GM23338 (cell line): ENCODE data around the gene PRKAR1B. TPM values are rescaled to one million over a fixed set of nuclear protein-coding genes. Genes with fewer than 3 reads are reported as not detected.
"Not testable (repeated sequence)": the region's sequence is repeated elsewhere in the genome, so short reads cannot be mapped to it uniquely, and the experiment has no call there.

Source experiments
- ATAC-seq: fragments of 200-7000 bp; cut with Tn5 transposase; 3 replicates; pipeline ENCODE4 v1.9.1; 2020
- DNase-seq: peaks from one replicate; pipeline ENCODE4 v3.0.0-alpha.2; 2015; ENCODE audit warnings: low spot score
- H2AFZ ChIP-seq: fragments of 200-600 bp; sonication (generic); 2 replicates; pipeline ENCODE4 v1.8.0; 2016; ENCODE audit warnings: antibody characterized with exemption, mild to moderate bottlenecking, moderate library complexity
- H3F3A ChIP-seq: fragments of 200-600 bp; sonication (generic); replicated peaks from 2 replicates; pipeline ENCODE4 v1.8.0; 2017; ENCODE audit warnings: antibody characterized with exemption, mixed run types, low read depth
- H3K27ac ChIP-seq: fragments of 200-600 bp; sonication (generic); 2 replicates; pipeline ENCODE4 v1.6.1; 2016; ENCODE audit warnings: low read depth
- H3K27me3 ChIP-seq: fragments of 200-600 bp; sonication (generic); 2 replicates; pipeline ENCODE4 v1.8.0; 2016; ENCODE audit warnings: mild to moderate bottlenecking, mixed run types, moderate library complexity; ENCODE audit not compliant: insufficient read depth
- H3K36me3 ChIP-seq: fragments of 200-600 bp; sonication (generic); 2 replicates; pipeline ENCODE4 v1.8.0; 2016; ENCODE audit warnings: mild to moderate bottlenecking; ENCODE audit not compliant: insufficient read depth
- H3K4me1 ChIP-seq: fragments of 200-600 bp; sonication (generic); 2 replicates; pipeline ENCODE4 v1.8.0; 2016; ENCODE audit warnings: mild to moderate bottlenecking, moderate library complexity; ENCODE audit not compliant: insufficient read depth
- H3K4me2 ChIP-seq: fragments of 200-600 bp; sonication (generic); 2 replicates; pipeline ENCODE4 v1.7.1; 2017; ENCODE audit warnings: mixed run types
- H3K4me3 ChIP-seq: fragments of 200-600 bp; sonication (generic); 2 replicates; pipeline ENCODE4 v1.6.1; 2016; ENCODE audit warnings: mixed run types
- H3K79me2 ChIP-seq: fragments of 200-600 bp; sonication (generic); replicated peaks from 2 replicates; pipeline ENCODE4 v1.8.0; 2017; ENCODE audit warnings: mild to moderate bottlenecking; ENCODE audit not compliant: insufficient read depth
- H3K9me2 ChIP-seq: fragments of 200-600 bp; sonication (generic); 2 replicates; pipeline ENCODE4 v1.8.0; 2017; ENCODE audit not compliant: insufficient read depth
- H4K20me1 ChIP-seq: fragments of 200-600 bp; sonication (generic); replicated peaks from 2 replicates; pipeline ENCODE4 v1.8.0; 2017; ENCODE audit warnings: mild to moderate bottlenecking; ENCODE audit not compliant: insufficient read depth
- H3K27ac Mint-ChIP-seq: 2 replicates; pipeline ENCODE4 v1.8.0; 2020; ENCODE audit warnings: inconsistent platforms, mild to moderate bottlenecking, moderate library complexity, mixed read lengths
- H3K27me3 Mint-ChIP-seq: 3 replicates; pipeline ENCODE4 v1.8.0; 2022; ENCODE audit warnings: low read depth, mild to moderate bottlenecking, moderate library complexity, mixed read lengths, inconsistent platforms; ENCODE audit not compliant: insufficient read depth, poor library complexity
- H3K36me3 Mint-ChIP-seq: 3 replicates; pipeline ENCODE4 v1.8.0; 2021; ENCODE audit warnings: low read depth, mild to moderate bottlenecking, inconsistent platforms, moderate library complexity, mixed read lengths
- H3K4me1 Mint-ChIP-seq: 3 replicates; pipeline ENCODE4 v1.8.0; 2020; ENCODE audit warnings: mild to moderate bottlenecking, inconsistent platforms, mixed read lengths
- H3K4me3 Mint-ChIP-seq: 3 replicates; pipeline ENCODE4 v1.8.0; 2021; ENCODE audit warnings: moderate library complexity, mild to moderate bottlenecking, inconsistent platforms, mixed read lengths
- H3K9me3 Mint-ChIP-seq: 3 replicates; pipeline ENCODE4 v1.8.0; 2020; ENCODE audit warnings: moderate library complexity, mild to moderate bottlenecking, inconsistent platforms, mixed read lengths
- CREB1 ChIP-seq: fragments of 250-450 bp; sonication (Bioruptor Pico); IDR thresholded peaks from 2 replicates; pipeline ENCODE4 v1.5.0; 2020; ENCODE audit warnings: low read depth, mild to moderate bottlenecking, moderate library complexity
- CTCF ChIP-seq, 2 experiments: fragments of 200-600 bp in 1 of 2; sonication (generic) in 1 of 2; conservative IDR thresholded peaks; 2 replicates each; pipeline versions ENCODE4 v1.5.1 to v1.6.1; 2016 to 2017; ENCODE audit warnings: antibody characterized with exemption in 2 of 2, low read depth in 2 of 2, mild to moderate bottlenecking in 2 of 2, moderate library complexity in 1 of 2
- EZH2 ChIP-seq: fragments of 200-600 bp; sonication (generic); IDR thresholded peaks from one replicate; pipeline ENCODE4 v1.8.0; 2017; ENCODE audit warnings: antibody characterized with exemption, mild to moderate bottlenecking, low read depth; ENCODE audit not compliant: unreplicated experiment
- JUNB ChIP-seq: IDR thresholded peaks from one replicate; pipeline ENCODE4 v1.6.1; 2016; ENCODE audit warnings: antibody characterized with exemption; ENCODE audit not compliant: unreplicated experiment
- POLR2AphosphoS5 ChIP-seq: IDR thresholded peaks from 2 replicates; pipeline ENCODE4 v1.6.1; 2016; ENCODE audit warnings: antibody characterized with exemption, low read depth
- REST ChIP-seq: IDR thresholded peaks from one replicate; pipeline ENCODE4 v1.6.1; 2018; ENCODE audit warnings: antibody characterized with exemption; ENCODE audit not compliant: unreplicated experiment
- ZNF114 ChIP-seq: fragments of 250-450 bp; sonication (Bioruptor Pico); IDR thresholded peaks from 2 replicates; pipeline ENCODE4 v1.5.0; 2020; ENCODE audit warnings: mild to moderate bottlenecking, moderate library complexity
- polyA plus RNA-seq: library from polyadenylated mRNA; unstranded; fragments of >200 nt; fragmentation: Nextera tagmentation; extraction: Ambion mirVana; gene quantifications from 2 replicates; pipeline ENCODE4 v1.2.1, GENCODE V29; 2016
- total RNA-seq: library from RNA; depleted of rRNA; stranded (reverse); fragments of >200 nt; shearing (Covaris generic); gene quantifications from 2 replicates; pipeline ENCODE4 v1.2.3, GENCODE V29; 2014

The PRKAR1B gene
- total and polyA plus RNA-seq, 2 experiments from 2014 or later: 35.7 to 36.7 TPM

GRCh38 chr7:552868-553635 lies 174.0 kb downstream of the PRKAR1B start (continued):
- no peak for TF ChIP-seq CREB1 (CRISPR knock-in tag)
- TF ChIP-seq POLR2AphosphoS5: no peak
- no peak for TF ChIP-seq JUNB

GRCh38 chr7:552151-552867 lies 174.8 kb downstream of the PRKAR1B start:
- not testable (repeated sequence) for H3K4me3 ChIP-seq, DNase-seq, H3K4me3 Mint-ChIP-seq, H3K9me2 ChIP-seq, H4K20me1 ChIP-seq, H3K4me1 ChIP-seq, H3K36me3 ChIP-seq, H3K4me2 ChIP-seq, H3K27me3 Mint-ChIP-seq, H3K9me3 Mint-ChIP-seq, H3K27ac Mint-ChIP-seq, H3F3A ChIP-seq, H2AFZ ChIP-seq, H3K4me1 Mint-ChIP-seq, ATAC-seq, H3K27ac ChIP-seq, H3K27me3 ChIP-seq, H3K79me2 ChIP-seq
- peaks cover 13% of the 10 kb centered on the region for H3K36me3 Mint-ChIP-seq

GRCh38 chr7:551615-551970 lies 175.5 kb downstream of the PRKAR1B start:
- not testable (repeated sequence) for H3K9me3 Mint-ChIP-seq, H3K4me2 ChIP-seq, H3K27ac Mint-ChIP-seq, H3K4me1 Mint-ChIP-seq, DNase-seq, H3K36me3 ChIP-seq, H3K27me3 Mint-ChIP-seq, H3K27ac ChIP-seq, H3K4me1 ChIP-seq, H3K9me2 ChIP-seq, H3K4me3 Mint-ChIP-seq, H2AFZ ChIP-seq, ATAC-seq, H3K79me2 ChIP-seq, H3K4me3 ChIP-seq, H4K20me1 ChIP-seq, H3F3A ChIP-seq, H3K27me3 ChIP-seq
- peaks cover 17% of the 10 kb centered on the region for H3K36me3 Mint-ChIP-seq

- Histone ChIP-seq H3K27ac (no peak overlapping the region), H3K4me2 (no peak overlapping the region), H3K9me2 (no peaks in the 10 kb centered on the region), H3F3A (no peaks in the 10 kb centered on the region), H3K4me1 (no peaks in the 10 kb centered on the region), H3K36me3 (no peaks in the 10 kb centered on the region), H3K27me3 (no peaks in the 10 kb centered on the region), H2AFZ (no peak overlapping the region), H3K79me2 (no peaks in the 10 kb centered on the region), H3K4me3 (no peak overlapping the region), H4K20me1 (no peaks in the 10 kb centered on the region)
- ATAC-seq: no peak
- no peak for DNase-seq
- no peaks in the 10 kb centered on the region; the same call in 2 of the 3 replicates for H3K9me3 Mint-ChIP-seq
- H3K4me1 Mint-ChIP-seq: no peaks in the 10 kb centered on the region
- no peak overlapping the region for H3K27ac Mint-ChIP-seq
- no peak overlapping the region for H3K4me3 Mint-ChIP-seq
- peaks cover 6% of the 10 kb centered on the region for H3K27me3 Mint-ChIP-seq
- H3K36me3 Mint-ChIP-seq: peaks cover 17% of the 10 kb centered on the region
- no peak for TF ChIP-seq CTCF (conservative IDR thresholded peaks at IDR 0.05; ENCODE audit: low read depth in 2 of 2)
- no peak for TF ChIP-seq JUNB
- no peak for TF ChIP-seq EZH2
- no peak for TF ChIP-seq ZNF114 (CRISPR knock-in tag)
- TF ChIP-seq REST: no peak
Observed at GRCh38 chr7:550881-551614, 176.0 kb downstream of the PRKAR1B start.
